K562 (cell line): ENCODE results near the gene IL17RC. TPM values are rescaled to one million over a fixed set of nuclear protein-coding genes. Genes with fewer than 3 reads are reported as not detected.

Source experiments
- ATAC-seq: fragments of 200-7000 bp; cut with Tn5 transposase; 3 replicates; pipeline ENCODE4 v1.9.1; 2020; ENCODE audit warnings: moderate library complexity
- BruUV-seq: library from RNA; stranded (reverse); fragments of 400-500 nt; replicated peaks from 2 replicates; lab custom pipeline; 2021; lab: Mats Ljungman, UMichigan
- CTCF ChIA-PET: fragments of 300-600 bp; formaldehyde crosslinking; extraction: SDS; loops from one replicate; lab custom pipeline; 2021; ENCODE audit warnings: low intra/inter-chr PET ratio; lab: Yijun Ruan, JAX
- POLR2A ChIA-PET: fragments of 300-600, 350-650 bp; sonication (Branson Sonifier 250); formaldehyde crosslinking; extraction: SDS; loops from one replicate; lab custom pipeline; 2021; ENCODE audit warnings: antibody characterized with exemption, inconsistent platforms; lab: Yijun Ruan, JAX
- DNase-seq, 4 experiments: peaks; one replicate each; pipeline versions ENCODE4 v3.0.0 to v3.0.0-alpha.2; 2011 to 2018; ENCODE audit warnings: low spot score in 3 of 4, mixed read lengths in 3 of 4; ENCODE audit errors: extremely low read depth in 1 of 4
- FAIRE-seq: peaks from 2 replicates; lab custom pipeline; 2011; peaks lifted over from hg19 to GRCh38; lab: Jason Lieb, UNC
- H2AFZ ChIP-seq: 2 replicates; pipeline ENCODE4 v1.6.0; 2011; ENCODE audit warnings: low read depth, low read length, control low read depth, inconsistent platforms
- H3K27ac ChIP-seq: fragments of 200-600 bp; 3 replicates; pipeline ENCODE4 v1.8.0; 2011; ENCODE audit warnings: low read depth, mild to moderate bottlenecking, control low read depth, inconsistent platforms, low read length, moderate library complexity, mixed read lengths; ENCODE audit errors: extremely low read depth
- H3K27me3 ChIP-seq, 2 experiments: fragments of 300-600 bp in 1 of 2; 2 replicates in 1 of 2; 3 replicates in 1 of 2; pipeline versions ENCODE4 v1.6.0 to v1.8.0; 2011; ENCODE audit warnings: inconsistent platforms in 2 of 2, low read length in 2 of 2, mild to moderate bottlenecking in 1 of 2, mixed read lengths in 1 of 2, moderate library complexity in 1 of 2; ENCODE audit not compliant: control insufficient read depth in 2 of 2, insufficient read depth in 2 of 2
- H3K36me3 ChIP-seq: fragments of 300-600 bp; 3 replicates; pipeline ENCODE4 v1.8.0; 2011; ENCODE audit warnings: mild to moderate bottlenecking, low read length, inconsistent platforms; ENCODE audit not compliant: control insufficient read depth, insufficient read depth
- H3K4me1 ChIP-seq, 2 experiments: fragments of 200-600 bp in 1 of 2; replicated peaks in 1 of 2; 2 replicates in 1 of 2; 3 replicates in 1 of 2; pipeline versions ENCODE4 v1.5.1 to v1.8.0; 2011; ENCODE audit warnings: inconsistent platforms in 2 of 2, low read length in 2 of 2, mild to moderate bottlenecking in 1 of 2, mixed read lengths in 1 of 2, moderate library complexity in 1 of 2; ENCODE audit not compliant: control insufficient read depth in 2 of 2, insufficient read depth in 2 of 2
- H3K4me2 ChIP-seq: 2 replicates; pipeline ENCODE4 v1.6.1; 2011; ENCODE audit warnings: low read length, control low read depth, inconsistent platforms, mixed read lengths; ENCODE audit not compliant: insufficient read depth
- H3K4me3 ChIP-seq: fragments of 200-600 bp; sonication (generic), shearing (Covaris generic); 2 replicates; pipeline ENCODE4 v1.5.1; 2016; ENCODE audit warnings: control low read depth, inconsistent platforms
- H3K79me2 ChIP-seq: fragments of 200-600 bp; 3 replicates; pipeline ENCODE4 v1.8.0; 2011; ENCODE audit warnings: low read length, inconsistent platforms; ENCODE audit not compliant: control insufficient read depth, insufficient read depth
- H3K9ac ChIP-seq, 2 experiments: 2 replicates each; pipeline versions ENCODE4 v1.6.0 to v1.6.1; 2011; ENCODE audit warnings: low read depth in 2 of 2, low read length in 2 of 2, control low read depth in 1 of 2, inconsistent platforms in 1 of 2, mild to moderate bottlenecking in 1 of 2, mixed read lengths in 1 of 2; ENCODE audit not compliant: insufficient read depth in 1 of 2
- H3K9me1 ChIP-seq: one replicate; pipeline ENCODE4 v1.6.0; 2011; ENCODE audit warnings: inconsistent platforms, mild to moderate bottlenecking, low read length, moderate library complexity; ENCODE audit not compliant: control insufficient read depth, insufficient read depth
- H3K9me3 ChIP-seq: replicated peaks from 2 replicates; pipeline ENCODE4 v1.5.1; 2011; ENCODE audit warnings: low read depth, low read length, inconsistent platforms; ENCODE audit not compliant: control insufficient read depth, insufficient read depth
- H4K20me1 ChIP-seq: replicated peaks from 2 replicates; pipeline ENCODE4 v1.6.1; 2011; ENCODE audit warnings: low read length, inconsistent platforms, mixed read lengths; ENCODE audit not compliant: control insufficient read depth, insufficient read depth
- CREM ChIP-seq: IDR thresholded peaks from 2 replicates; pipeline ENCODE4 v1.6.1; 2014; ENCODE audit warnings: antibody characterized with exemption, low read depth
- CTBP1 ChIP-seq: fragments of 450-650 bp; IDR thresholded peaks from 2 replicates; pipeline ENCODE4 v1.6.1; 2016; ENCODE audit warnings: borderline replicate concordance
- EP400 ChIP-seq: fragments of 450-650 bp; IDR thresholded peaks from 2 replicates; pipeline ENCODE4 v1.6.1; 2017; ENCODE audit warnings: antibody characterized with exemption, mild to moderate bottlenecking, moderate library complexity
- ESRRA ChIP-seq: fragments of 450-650 bp; IDR thresholded peaks from 2 replicates; pipeline ENCODE4 v1.6.1; 2014; ENCODE audit warnings: low read depth, mild to moderate bottlenecking, moderate library complexity, borderline replicate concordance
- FOS ChIP-seq: IDR thresholded peaks from 3 replicates; pipeline ENCODE4 v1.6.1; 2011; ENCODE audit not compliant: insufficient read length; ENCODE audit errors: extremely low read depth
- FOXA1 ChIP-seq: fragments of 450-650 bp; IDR thresholded peaks from 2 replicates; pipeline ENCODE4 v1.6.1; 2016; ENCODE audit warnings: mild to moderate bottlenecking, borderline replicate concordance
- GTF2E2 ChIP-seq: fragments of 200-800 bp; sonication (Bioruptor generic); IDR thresholded peaks from 2 replicates; pipeline ENCODE4 v1.6.1; 2016; ENCODE audit warnings: missing genetic modification characterization, missing compliant biosample characterization
- JUN ChIP-seq, 2 experiments: sonication (generic) in 1 of 2; formaldehyde crosslinking in 1 of 2; IDR thresholded peaks; 2 replicates each; pipeline versions ENCODE4 v1.6.1 to v1.8.0; 2012 to 2022; ENCODE audit warnings: borderline replicate concordance in 2 of 2, mild to moderate bottlenecking in 2 of 2, improper control_type of control experiment in 1 of 2, low read depth in 1 of 2, low read length in 1 of 2, missing genetic modification reagents in 1 of 2
- KDM1A ChIP-seq, 2 experiments: fragments of 450-650 bp; IDR thresholded peaks; 2 replicates each; pipeline ENCODE4 v1.6.1; 2016; ENCODE audit warnings: mild to moderate bottlenecking in 2 of 2
- MAFG ChIP-seq: fragments of 450-650 bp; conservative IDR thresholded peaks from 2 replicates; pipeline ENCODE4 v1.6.1; 2016; ENCODE audit warnings: missing genetic modification characterization, missing compliant biosample characterization
- MCM2 ChIP-seq: fragments of 450-650 bp; IDR thresholded peaks from 2 replicates; pipeline ENCODE4 v1.6.1; 2017; ENCODE audit warnings: low read depth, mild to moderate bottlenecking
- MEIS2 ChIP-seq: fragments of 450-650 bp; IDR thresholded peaks from 2 replicates; pipeline ENCODE4 v1.6.1; 2014; ENCODE audit warnings: mild to moderate bottlenecking; ENCODE audit not compliant: partially characterized antibody
- NBN ChIP-seq: fragments of 450-650 bp; IDR thresholded peaks from 2 replicates; pipeline ENCODE4 v1.6.1; 2016; ENCODE audit warnings: low read depth, mild to moderate bottlenecking
- RHOXF2B ChIP-seq: fragments of 250-450 bp; sonication (Bioruptor Pico); conservative IDR thresholded peaks from 2 replicates; pipeline ENCODE4 v1.5.1; 2021
- ZNF316 ChIP-seq: fragments of 450-650 bp; IDR thresholded peaks from 2 replicates; pipeline ENCODE4 v1.6.1; 2016
- WGBS: fragments of 100-300 bp; shearing (Covaris generic); methylation state at CpG from one replicate; pipeline ENCODE4 v1.1.6; 2016; ENCODE audit warnings: low coverage, mixed read lengths; ENCODE audit not compliant: insufficient coverage; ENCODE audit errors: missing lambda C conversion rate; 5-methylcytosine and 5-hydroxymethylcytosine counted together
- in situ Hi-C: fragments of 300-500 bp; cut with MboI; formaldehyde crosslinking; loops from 4 replicates; pipeline ENCODE4 v1.15.0; 2018; ENCODE audit warnings: inconsistent platforms, mixed read lengths
- intact Hi-C: fragments of 100-400 bp; cut with micrococcal nuclease; formaldehyde crosslinking; loops from 2 replicates; pipeline ENCODE4 v1.14.2; 2022
- polyA plus RNA-seq, 8 experiments: library from polyadenylated mRNA; depleted of rRNA in 4 of 8; stranded (reverse) in 5 of 8; unstranded in 3 of 8; fragments of >200 nt; fragmentation: Nextera tagmentation in 2 of 8; fragmentation: Illumina TruSeq in 1 of 8; extraction: Ambion mirVana in 2 of 8; extraction: Trizol in 1 of 8; gene quantifications; 2 replicates each; pipeline versions ENCODE4 v1.2.1 to v1.2.3, GENCODE V29; 2011 to 2014; ENCODE audit warnings: inconsistent platforms in 1 of 8, missing spikeins in 1 of 8
- total RNA-seq, 7 experiments: library from RNA; depleted of rRNA in 6 of 7; stranded (reverse); fragments of >200 nt in 6 of 7; fragmentation: Illumina TruSeq in 2 of 7; extraction: Trizol in 2 of 7; gene quantifications; 2 replicates each; pipeline versions ENCODE4 v1.2.1 to v1.2.3, GENCODE V29; 2011 to 2021; ENCODE audit warnings: low replicate concordance in 1 of 7
- TF ChIP-seq, protein P1 (sequence below): fragments of 450-650 bp; IDR thresholded peaks from 2 replicates; pipeline ENCODE4 v1.6.1; 2018; ENCODE audit warnings: mild to moderate bottlenecking, low read depth; ENCODE audit not compliant: partially characterized antibody
- TF ChIP-seq, protein P2 (sequence below), 2 experiments: fragments of 450-650 bp; IDR thresholded peaks; 2 replicates each; pipeline ENCODE4 v1.6.1; 2016
- TF ChIP-seq, protein P3 (sequence below): fragments of 450-650 bp; formaldehyde crosslinking; IDR thresholded peaks from 2 replicates; pipeline ENCODE4 v1.4.0; 2020; ENCODE audit warnings: mild to moderate bottlenecking, moderate library complexity

Gene IL17RC
- total and polyA plus RNA-seq, 9 of the 15 experiments (the other 6 are each of a cell fraction or from before 2014, with no cell fraction given), result 0.15 to 11.4 (median 7.1) TPM; not detected in 1

DNA sequence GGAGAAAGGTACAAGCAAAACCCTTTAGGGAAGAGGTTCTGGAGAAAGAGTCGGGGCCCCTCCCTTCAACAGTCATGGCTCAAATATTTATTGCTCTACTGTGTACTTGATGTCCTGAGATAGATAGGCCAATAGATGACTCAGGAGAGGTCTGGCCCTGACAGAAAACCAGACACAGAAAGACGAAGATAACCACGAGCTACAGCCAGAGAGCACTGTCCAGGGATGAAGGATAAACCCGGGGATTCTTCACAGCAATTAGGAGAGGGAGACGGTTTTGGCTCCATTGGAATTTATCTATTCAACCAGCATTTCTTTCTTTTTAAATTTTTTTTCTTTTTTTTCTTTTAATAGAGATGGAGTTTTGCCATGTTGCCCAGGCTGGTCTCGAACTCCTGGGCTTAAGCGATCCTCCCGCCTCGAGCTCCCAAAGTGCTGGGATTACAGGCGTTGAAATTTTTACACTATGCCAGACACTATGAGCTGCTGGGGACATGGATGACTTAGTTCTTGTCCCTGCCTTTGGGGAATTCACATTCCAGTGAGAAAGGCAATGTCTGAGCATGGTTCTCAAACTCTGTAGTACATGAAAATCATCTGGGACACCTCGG lies 32.2 kb upstream of the IL17RC start:
- Histone ChIP-seq H3K4me3 (no peak overlapping the region), H4K20me1 (no peaks in the 10 kb centered on the region), H2AFZ (peak overlapping the region; percentile 73), H3K9me1 (no peaks in the 10 kb centered on the region), H3K4me2 (peak overlapping the region; percentile 61), H3K27ac (peak overlapping the region; percentile 21; the same call in 1 of the 3 replicates), H3K27me3 (no peaks in the 10 kb centered on the region), H3K9me3 (no peaks in the 10 kb centered on the region), H3K4me1 (peaks cover 8 to 34% of the 10 kb centered on the region in 2 experiments; a peak in 4 of 5 replicates), H3K36me3 (no peaks in the 10 kb centered on the region), H3K79me2 (no peaks in the 10 kb centered on the region), H3K9ac (no peak overlapping the region)
- 26% methylated on average over 11 of the region's 11 CpGs for WGBS
- DNase-seq (peak; percentile 83 to 86 (median 86)), FAIRE-seq (peak; percentile 94), ATAC-seq (peak; percentile 92)
- ChIA-PET CTCF (no interaction called here), POLR2A (interaction anchor here (0.6 to 2.4 kb wide), 12 partner anchors 8 to 176 kb away, joined by 3 to 10 read pairs (median 4); no protein-coding TSS in a partner anchor)
- BruUV-seq, result no TSS peak
- in situ Hi-C loops (no loop called here), intact Hi-C loops (no loop called here)
- TF ChIP-seq FOS (peak; percentile 35), EP400 (peak; percentile 26; the same call in 1 of the 2 replicates), RHOXF2B (no peak), CTBP1 (peak; percentile 87), CREM (0 out of 2 replicates have a peak, but pooled peaks have one; percentile 43), KDM1A (IDR thresholded peaks at IDR 0.05) (peak; percentile 62 to 74; a peak in 3 of 4 replicates), FOXA1 (no peak), MCM2 (no peak), NBN (peak; percentile 85; the same call in 1 of the 2 replicates), JUN (IDR thresholded peaks at IDR 0.05; ENCODE audit: borderline replicate concordance, low read depth, low read length) (peak; percentile 84), JUN (CRISPR knock-in tag; IDR thresholded peaks at IDR 0.05; ENCODE audit: borderline replicate concordance) (no peak), ESRRA (peak; percentile 52; the same call in 1 of the 2 replicates), ZNF316 (peak; percentile 44; the same call in 1 of the 2 replicates), GTF2E2 (tag) (0 out of 2 replicates have a peak, but pooled peaks have one; percentile 32), MEIS2 (peak; percentile 93), MAFG (peak; percentile 67)
- TF ChIP-seq, protein P1, sequence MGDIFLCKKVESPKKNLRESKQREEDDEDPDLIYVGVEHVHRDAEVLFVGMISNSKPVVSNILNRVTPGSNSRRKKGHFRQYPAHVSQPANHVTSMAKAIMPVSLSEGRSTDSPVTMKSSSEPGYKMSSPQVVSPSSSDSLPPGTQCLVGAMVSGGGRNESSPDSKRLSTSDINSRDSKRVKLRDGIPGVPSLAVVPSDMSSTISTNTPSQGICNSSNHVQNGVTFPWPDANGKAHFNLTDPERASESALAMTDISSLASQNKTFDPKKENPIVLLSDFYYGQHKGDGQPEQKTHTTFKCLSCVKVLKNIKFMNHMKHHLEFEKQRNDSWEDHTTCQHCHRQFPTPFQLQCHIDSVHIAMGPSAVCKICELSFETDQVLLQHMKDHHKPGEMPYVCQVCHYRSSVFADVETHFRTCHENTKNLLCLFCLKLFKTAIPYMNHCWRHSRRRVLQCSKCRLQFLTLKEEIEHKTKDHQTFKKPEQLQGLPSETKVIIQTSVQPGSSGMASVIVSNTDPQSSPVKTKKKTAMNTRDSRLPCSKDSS, result no peak
- TF ChIP-seq, protein P2, sequence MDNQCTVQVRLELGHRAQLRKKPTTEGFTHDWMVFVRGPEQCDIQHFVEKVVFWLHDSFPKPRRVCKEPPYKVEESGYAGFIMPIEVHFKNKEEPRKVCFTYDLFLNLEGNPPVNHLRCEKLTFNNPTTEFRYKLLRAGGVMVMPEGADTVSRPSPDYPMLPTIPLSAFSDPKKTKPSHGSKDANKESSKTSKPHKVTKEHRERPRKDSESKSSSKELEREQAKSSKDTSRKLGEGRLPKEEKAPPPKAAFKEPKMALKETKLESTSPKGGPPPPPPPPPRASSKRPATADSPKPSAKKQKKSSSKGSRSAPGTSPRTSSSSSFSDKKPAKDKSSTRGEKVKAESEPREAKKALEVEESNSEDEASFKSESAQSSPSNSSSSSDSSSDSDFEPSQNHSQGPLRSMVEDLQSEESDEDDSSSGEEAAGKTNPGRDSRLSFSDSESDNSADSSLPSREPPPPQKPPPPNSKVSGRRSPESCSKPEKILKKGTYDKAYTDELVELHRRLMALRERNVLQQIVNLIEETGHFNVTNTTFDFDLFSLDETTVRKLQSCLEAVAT (IDR thresholded peaks at IDR 0.05), result peak in 1 of 2 experiments; percentile 83; a peak in 2 of 4 replicates
- TF ChIP-seq, protein P3, sequence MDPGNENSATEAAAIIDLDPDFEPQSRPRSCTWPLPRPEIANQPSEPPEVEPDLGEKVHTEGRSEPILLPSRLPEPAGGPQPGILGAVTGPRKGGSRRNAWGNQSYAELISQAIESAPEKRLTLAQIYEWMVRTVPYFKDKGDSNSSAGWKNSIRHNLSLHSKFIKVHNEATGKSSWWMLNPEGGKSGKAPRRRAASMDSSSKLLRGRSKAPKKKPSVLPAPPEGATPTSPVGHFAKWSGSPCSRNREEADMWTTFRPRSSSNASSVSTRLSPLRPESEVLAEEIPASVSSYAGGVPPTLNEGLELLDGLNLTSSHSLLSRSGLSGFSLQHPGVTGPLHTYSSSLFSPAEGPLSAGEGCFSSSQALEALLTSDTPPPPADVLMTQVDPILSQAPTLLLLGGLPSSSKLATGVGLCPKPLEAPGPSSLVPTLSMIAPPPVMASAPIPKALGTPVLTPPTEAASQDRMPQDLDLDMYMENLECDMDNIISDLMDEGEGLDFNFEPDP (CRISPR knock-in tag), result no peak
